Activated T-cell treated with anti-CD3 and anti-CD28 coated beads for 1 hour (primary cell): Measurements from ENCODE around the gene THSD4.
"Not testable (repeated sequence)": the region's sequence is repeated elsewhere in the genome, so short reads cannot be mapped to it uniquely, and the experiment has no call there.

ENCODE experiments used
- DNase-seq: peaks from one replicate; pipeline ENCODE4 v3.0.0-alpha.2; 2020; ENCODE audit warnings: low read depth

The THSD4 gene

GRCh38 chr15:71261418-71261817 is 146.1 kb downstream of the THSD4 start:
- DNase-seq: no peak

DNA sequence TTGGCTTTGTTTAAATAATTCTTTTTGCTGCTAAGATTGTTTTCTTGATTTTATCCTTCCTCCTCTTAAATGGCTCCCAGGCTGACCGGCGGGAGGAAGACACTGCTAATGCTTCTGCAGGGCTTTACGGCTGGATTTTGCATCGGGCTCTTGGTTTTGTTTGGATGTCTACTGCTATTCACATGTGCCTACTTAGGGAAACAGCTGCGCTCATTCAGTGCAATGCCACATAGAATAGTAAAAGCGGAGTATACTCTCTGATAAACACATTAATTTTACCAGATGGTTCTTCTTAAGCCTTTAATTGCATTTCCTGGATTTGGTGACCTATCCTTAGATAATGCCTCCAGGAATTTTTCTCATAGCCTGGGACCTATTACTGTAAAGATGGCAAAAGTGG is 146.6 kb downstream of the THSD4 start:
- DNase-seq: no peak

DNA sequence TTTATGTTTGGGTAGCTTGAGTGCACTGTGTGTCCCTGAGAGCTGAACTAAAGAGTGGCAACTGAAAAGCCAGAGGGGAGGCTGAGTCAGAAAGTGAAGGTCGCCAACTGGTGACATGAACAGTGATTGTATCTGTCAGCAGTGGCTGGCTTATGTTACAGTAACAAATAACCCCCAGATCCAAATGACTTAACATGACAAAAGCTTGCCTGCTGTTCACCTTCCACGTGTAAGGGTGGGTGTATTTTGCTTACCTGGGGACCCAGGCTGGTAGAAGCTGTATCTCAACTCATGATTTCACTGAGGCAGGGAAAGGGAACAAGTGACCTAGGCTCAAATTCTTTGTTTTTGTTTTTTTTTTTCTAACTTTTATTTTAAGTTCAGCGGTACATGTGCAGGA is 147.3 kb downstream of the THSD4 start:
- DNase-seq: no peak

- DNase-seq: not testable (repeated sequence)
Measured at GRCh38 chr15:71265606-71266005, 150.3 kb downstream of the THSD4 start.

DNA sequence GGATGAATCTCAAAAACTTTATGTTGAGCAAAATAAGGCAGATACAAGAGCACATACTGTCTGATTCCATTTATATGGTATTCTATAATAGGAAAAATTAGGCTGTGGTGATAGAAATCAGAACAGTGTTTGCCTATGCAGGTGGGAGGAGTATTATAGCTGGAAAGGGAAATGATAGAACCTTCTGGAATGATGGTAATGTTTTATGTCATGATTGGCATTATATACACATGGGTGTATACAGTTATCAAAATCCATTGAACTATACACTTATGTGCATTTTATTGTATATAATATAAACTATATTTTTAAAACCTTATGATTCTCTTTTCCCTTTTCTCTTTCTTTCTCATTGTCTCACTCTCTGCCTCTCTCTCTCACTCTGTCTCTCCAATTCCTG is 156.1 kb downstream of the THSD4 start:
- no peak for DNase-seq

DNA sequence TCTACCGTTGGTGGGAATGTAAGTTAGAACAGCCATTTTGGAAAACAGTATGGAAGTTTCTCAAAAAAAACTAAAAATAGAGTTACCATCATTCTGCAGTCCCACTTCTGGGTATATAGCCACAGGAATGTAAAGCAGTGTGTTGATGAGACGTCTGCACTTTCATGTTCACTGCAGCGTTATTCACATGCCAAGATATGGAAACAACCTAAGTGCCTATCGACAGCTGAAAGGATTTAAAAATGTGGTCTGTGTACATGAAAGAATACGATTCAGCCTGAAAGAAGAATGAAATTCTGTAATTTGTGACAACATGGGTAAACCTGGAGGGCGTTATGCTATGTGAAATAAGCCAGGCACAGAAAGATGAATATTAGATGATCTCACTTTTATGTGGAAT is 157.7 kb downstream of the THSD4 start:
- DNase-seq: no peak

GRCh38 chr15:71273731-71274447 is 158.6 kb downstream of the THSD4 start:
- DNase-seq: no peak

DNA sequence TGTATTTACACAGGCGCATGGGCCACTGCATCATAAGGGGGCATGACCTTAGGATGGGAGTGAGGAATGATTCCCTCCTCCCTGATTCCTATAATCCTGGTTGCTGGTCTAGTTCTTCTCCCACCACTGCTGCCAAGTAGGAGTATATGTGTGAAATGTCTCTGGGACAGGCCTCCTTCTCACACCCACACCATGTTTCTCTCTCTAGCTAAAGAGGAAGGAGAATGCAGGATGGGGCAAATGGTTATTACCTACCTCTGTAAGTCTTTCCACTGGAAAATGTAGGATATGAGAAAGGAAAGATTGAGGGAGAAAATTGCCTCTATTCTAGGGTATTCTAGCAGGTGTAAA is 159.2 kb downstream of the THSD4 start:
- DNase-seq: no peak

DNA sequence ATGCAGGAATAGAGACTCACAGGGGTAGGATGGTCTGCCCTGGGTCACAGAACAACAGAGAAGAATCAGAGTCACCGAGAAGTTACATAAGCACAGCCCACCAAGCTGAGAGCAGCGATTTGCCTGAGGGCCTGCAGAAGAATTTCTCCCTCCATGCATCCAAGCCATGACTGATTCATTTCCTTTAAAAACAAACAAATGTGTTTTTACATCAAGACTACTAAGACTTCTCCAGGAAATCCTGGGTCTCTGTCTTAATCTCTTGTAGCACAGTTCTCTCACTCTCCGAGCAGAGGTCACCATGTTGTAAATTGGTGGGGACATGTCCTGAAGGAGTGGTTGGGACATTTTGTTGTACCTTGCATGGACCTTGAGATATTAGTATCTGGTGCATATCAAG is 159.8 kb downstream of the THSD4 start:
- no peak for DNase-seq

DNA sequence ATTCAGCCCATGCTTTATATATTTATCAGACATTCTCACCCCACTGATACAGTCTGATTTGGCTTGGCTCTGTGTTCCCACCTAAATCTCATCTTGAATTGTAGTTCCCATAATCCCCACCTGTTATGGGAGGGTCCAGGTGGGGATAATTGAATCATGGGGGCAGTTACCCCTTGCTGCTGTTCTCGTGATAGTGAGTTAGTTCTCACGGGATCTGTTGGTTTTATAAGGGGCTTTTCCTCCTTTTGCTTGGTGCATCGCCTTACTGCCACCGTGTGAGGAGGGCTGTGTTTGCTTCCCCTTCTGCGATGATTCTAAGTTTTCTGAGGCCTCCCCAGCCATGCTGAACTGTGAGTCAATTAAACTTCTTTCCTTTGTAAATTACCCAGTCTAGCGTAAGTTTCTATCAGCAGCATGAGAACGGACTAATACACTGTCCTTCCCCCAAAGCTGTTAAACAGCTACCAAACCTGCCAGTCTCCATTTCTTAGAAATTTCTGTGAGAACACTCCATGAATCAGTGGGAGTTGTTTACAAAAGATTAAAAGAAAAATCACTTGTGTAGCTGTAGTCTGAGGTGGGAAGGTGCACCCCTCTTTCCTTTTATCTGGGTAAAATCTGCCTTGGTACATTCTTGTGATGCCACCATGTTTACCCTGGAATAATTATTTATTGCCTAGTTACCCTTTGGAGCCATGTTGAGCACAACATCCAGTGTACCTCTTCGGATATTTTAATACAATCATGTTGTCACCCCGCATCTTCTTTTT is 160.5 kb downstream of the THSD4 start:
- DNase-seq: no peak

DNA sequence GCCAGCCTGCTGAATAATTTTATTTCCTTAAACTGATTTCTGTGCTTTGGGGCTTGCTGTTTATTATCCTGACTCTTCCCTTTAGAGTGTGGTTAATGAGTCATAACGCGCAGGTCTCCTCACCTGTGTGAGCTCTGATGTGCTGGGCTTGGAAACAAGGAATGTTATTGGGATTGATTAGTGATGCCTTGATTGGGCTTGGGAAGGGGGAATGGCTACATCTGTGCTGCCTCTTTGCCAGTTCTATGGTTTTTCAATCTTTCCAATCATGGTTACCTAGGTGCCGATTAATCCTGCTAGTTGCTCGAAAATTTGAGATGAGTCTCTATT is 161.0 kb downstream of the THSD4 start:
- no peak for DNase-seq

- DNase-seq: no peak
Measured at GRCh38 chr15:71278989-71279756, 163.9 kb downstream of the THSD4 start.

GRCh38 chr15:71279757-71280141 is 164.5 kb downstream of the THSD4 start:
- no peak for DNase-seq

DNA sequence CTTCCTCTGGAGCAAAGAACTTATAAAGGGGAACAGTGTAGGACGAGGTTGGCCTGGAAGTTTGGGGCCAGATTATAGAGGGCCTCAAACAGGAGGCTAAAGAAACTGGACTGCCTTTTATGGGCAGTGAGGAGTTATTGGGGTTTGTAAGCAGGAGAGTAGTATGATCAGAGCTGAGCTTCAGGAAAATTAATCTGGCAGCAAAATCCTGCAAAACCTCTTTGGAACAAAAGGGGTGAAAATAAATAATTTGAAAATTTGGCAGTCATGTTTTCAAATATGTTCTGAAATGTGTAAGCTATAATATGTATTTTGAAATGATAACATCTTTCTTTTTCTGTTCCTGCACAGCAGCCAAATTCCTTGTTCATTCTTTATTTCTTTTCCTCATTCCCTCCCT is 164.9 kb downstream of the THSD4 start:
- no peak for DNase-seq

GRCh38 chr15:71281256-71281655 is 166.0 kb downstream of the THSD4 start:
- DNase-seq: no peak

DNA sequence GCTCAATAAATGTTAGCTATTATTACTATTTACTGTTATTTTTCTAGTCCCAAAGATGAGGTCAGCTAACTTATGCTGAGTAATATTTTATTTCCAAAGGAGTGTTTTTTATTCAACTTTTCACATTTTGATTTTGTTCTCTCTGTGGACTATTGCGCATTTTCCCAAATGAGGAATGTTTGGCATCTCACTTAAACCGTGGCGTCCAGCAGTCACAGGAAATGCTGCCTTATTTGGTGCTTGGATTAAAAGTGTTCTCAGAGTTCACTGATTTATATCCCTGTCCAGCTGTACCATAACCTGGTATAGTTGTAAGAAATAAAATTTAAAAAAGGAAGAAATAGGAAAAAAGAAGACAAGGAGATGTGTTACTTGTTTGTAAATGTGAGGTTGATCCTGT is 166.8 kb downstream of the THSD4 start:
- no peak for DNase-seq

DNA sequence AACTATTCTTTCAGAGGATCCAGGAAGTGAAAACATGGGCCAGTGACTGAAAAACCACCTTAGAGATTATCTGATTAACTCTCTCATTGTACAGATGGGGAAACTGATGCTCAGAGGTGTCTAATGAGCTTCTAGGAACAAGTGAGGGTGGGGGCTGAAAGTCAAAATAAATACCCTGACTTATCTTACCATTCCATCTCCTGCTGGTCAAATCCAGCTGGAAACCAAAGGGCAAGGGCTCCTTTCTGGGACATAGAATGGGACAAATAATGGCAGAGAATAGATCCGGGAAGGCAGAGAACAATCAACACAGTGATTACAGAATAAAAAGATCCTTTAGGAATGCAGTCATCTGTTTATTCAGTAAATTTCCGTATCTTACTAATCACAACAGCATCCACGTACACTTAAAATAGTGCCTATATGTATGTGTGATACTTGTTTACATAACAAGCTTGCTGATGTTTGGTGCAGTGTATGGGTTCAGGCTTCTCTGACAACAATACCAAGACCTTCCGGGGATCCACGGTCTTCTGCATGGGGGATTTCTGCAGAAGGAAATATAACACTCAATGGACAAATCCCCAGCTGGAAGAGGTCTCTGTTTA is 173.2 kb downstream of the THSD4 start:
- DNase-seq: no peak

DNA sequence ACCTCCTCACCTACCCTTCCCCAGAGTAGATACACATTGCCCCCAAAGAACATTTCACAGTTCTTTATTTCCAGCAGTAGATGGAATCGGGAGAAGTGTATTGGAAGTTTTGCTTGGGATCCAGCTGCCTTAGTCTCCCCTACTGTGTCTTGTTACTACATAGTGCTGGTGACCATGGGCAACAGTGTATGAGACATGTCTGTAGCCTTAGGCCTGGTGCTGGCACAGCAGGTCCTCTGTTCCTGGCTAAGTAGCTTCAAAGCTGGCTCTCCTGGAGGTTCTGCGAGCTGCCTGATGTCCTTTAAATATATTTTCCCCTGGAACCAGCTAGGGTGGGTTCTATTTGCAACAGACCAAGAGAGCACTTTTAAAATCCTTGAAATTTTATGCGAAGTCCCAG is 174.7 kb downstream of the THSD4 start:
- DNase-seq: no peak

DNA sequence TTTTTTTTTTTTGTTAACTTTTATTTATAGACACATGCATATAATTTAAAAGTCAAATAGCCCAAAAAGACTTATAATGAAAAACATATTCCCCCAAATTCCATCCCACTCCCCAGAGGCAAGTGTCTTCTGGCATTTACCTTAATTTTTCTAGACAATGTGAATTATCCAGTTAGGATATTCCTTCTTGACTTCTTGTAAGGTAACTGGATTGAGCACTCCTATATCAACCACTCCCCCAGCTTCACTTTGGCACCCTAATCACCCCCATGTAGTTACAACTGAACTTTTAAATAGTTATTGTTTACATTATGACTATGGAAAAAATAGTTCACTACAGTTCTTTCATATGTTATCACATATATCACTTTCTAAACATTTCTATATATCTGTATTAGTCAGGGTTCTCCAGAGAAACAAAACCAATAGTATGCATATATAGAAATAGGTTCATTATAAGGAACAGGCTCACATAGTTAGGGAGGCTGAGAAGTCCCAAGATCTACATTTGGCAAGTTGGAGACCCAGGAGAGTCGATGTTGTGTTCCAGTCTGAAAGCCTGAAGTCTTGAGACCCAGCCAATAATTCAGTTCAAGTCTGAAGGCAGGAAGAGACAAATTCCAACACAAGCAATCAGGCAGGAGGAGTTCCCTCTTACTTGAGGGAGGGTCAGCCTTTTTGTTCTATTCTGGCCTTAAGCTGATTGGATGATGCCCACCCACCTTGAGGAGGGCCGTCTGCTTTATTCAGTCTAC is 175.8 kb downstream of the THSD4 start:
- no peak for DNase-seq

- DNase-seq: no peak
Measured at GRCh38 chr15:71291723-71292122, 176.5 kb downstream of the THSD4 start.

DNA sequence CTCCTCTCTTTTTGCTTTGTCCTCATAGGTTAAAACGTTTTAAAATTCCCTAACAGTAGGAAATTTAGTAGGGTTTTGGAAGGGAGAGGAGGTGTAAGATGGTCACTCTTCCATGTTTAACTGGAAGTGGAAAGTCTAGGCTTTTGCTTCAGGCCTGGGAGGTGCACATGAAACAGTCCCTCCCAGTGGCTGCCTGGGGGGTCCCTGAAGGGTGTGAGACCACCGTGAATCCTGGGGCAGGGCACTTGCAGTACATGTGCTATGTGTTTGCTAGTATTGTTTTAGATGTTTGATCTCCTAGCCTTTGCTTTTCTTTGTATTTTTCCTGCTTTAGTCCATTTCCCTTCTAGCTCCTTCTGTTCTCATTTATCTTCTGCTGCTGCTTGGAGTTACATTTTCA is 178.5 kb downstream of the THSD4 start:
- no peak for DNase-seq

DNA sequence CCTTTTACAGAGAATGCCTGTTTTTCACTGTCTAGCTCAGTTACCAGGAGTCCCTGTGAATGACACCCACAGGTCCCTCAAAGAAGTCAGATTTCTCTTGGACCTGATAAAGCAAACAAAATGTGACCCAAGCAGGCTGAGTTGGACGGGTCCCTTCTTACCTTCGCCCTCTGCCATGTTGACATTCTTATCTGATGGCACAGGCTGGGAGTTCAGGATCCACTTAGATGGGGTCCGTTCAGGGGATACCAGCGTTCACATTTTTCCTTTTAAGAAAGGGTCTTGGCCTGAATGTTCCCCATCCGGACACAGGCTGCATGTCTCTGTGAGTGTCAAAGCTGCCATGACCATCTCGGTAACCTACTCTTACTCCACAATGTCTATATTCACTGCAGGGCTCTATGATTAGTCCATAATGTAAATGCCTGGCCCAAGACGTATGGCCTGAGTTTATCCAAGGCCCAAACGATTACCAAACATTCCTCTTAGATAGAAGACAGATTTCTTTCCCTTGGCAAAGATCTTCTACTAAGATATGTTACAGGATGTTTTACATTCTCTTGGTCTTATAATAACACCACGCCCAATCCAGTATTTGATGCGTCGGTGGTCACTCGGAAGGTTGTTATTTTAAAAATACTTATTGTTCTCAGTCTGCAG is 179.1 kb downstream of the THSD4 start:
- no peak for DNase-seq
